SJSA1 (cell line): ENCODE data around the gene PPL. TPM values are rescaled to one million over a fixed set of nuclear protein-coding genes. Genes with fewer than 3 reads are reported as not detected.
"Not testable (repeated sequence)": the region's sequence is repeated elsewhere in the genome, so short reads cannot be mapped to it uniquely, and the experiment has no call there.

Experiments
- DNase-seq, 2 experiments: peaks; one replicate each; pipeline ENCODE4 v3.0.0-alpha.2; 2015 to 2020; ENCODE audit warnings: low spot score in 2 of 2, low read depth in 1 of 2
- H3K27ac ChIP-seq: fragments of 250-450 bp; sonication (Bioruptor Pico); 2 replicates; pipeline ENCODE4 v1.5.1; 2020; ENCODE audit warnings: mild to moderate bottlenecking, moderate library complexity
- H3K27me3 ChIP-seq: fragments of 250-450 bp; sonication (Bioruptor Pico); replicated peaks from 2 replicates; pipeline ENCODE4 v1.5.1; 2020; ENCODE audit warnings: mild to moderate bottlenecking, moderate library complexity
- H3K36me3 ChIP-seq: fragments of 250-450 bp; sonication (Bioruptor Pico); 2 replicates; pipeline ENCODE4 v1.5.1; 2020; ENCODE audit warnings: mild to moderate bottlenecking
- H3K4me1 ChIP-seq: fragments of 250-450 bp; sonication (Bioruptor Pico); replicated peaks from 2 replicates; pipeline ENCODE4 v1.6.1; 2021; ENCODE audit warnings: mild to moderate bottlenecking
- H3K4me3 ChIP-seq: fragments of 250-450 bp; sonication (Bioruptor Pico); 2 replicates; pipeline ENCODE4 v1.5.1; 2020; ENCODE audit warnings: mild to moderate bottlenecking
- H3K9me3 ChIP-seq: fragments of 250-450 bp; sonication (Bioruptor Pico); replicated peaks from 2 replicates; pipeline ENCODE4 v1.5.1; 2020; ENCODE audit warnings: mild to moderate bottlenecking
- total RNA-seq: library from RNA; depleted of rRNA; stranded (reverse); fragments of >200 nt; shearing (Covaris generic); gene quantifications from 2 replicates; pipeline ENCODE4 v1.2.3, GENCODE V29; 2014

The PPL gene
- total RNA-seq, 1 experiment from 2014 or later: 0.11 TPM

DNA sequence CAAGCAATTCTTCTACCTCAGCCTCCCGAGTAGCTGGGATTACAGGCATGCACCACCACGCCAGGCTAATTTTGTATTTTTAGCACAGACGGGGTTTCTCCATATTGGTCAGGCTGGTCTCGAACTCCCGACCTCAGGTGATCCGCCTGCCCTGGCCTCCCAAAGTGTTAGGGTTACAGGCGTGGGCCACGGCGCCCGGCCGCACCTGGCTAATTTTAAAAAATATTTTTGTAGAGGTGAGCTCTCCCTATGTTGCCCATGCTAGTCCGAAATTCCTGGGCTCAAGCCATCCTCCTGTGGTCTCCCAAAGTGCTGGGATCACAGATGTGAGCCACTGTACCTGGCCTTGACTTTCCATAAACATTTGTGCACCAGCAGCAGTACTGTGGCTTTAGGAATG lies 31.3 kb upstream of the PPL start:
- H3K4me1 ChIP-seq, H3K27ac ChIP-seq, H3K9me3 ChIP-seq, H3K27me3 ChIP-seq, H3K4me3 ChIP-seq, H3K36me3 ChIP-seq, DNase-seq: not testable (repeated sequence)

DNA sequence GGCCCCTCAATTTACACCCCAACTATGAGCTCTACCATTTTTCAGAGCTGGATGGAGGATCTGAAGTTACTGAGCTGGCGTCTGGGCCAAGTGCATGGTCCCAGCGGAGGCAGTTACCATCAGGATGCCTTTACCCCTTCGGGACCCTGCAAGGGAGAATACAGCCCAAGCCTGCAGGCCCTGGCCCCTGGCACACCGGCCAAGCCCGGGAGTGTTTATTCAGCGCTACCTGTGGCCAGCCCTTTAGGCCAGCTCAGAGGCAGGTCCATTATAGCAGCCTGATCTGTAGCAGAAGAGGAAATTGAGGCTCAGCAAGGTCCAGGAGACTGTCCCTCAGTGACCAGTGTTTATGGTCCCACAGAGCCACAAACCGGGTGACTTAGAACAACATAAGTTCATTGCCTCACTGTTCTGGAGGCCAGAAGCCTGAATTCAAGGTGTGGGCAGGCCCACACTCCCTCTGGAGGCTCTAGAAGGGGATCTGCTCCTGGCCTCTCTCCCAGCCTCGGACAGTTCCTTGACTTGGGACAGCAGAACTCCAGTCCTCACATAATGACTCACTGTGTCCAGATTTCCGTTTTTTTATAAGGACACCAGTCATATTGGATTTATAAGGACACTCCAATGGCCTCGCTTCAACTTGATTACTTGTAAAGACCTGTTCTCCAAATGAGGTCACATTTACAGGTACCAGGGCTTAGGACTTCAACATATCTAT lies 29.9 kb upstream of the PPL start:
- DNase-seq: no peak
- no peaks in the 10 kb centered on the region for H3K4me1 ChIP-seq
- no peak overlapping the region for H3K27ac ChIP-seq
- H3K9me3 ChIP-seq: no peaks in the 10 kb centered on the region
- no peaks in the 10 kb centered on the region for H3K36me3 ChIP-seq
- H3K4me3 ChIP-seq: no peak overlapping the region
- peaks cover 6% of the 10 kb centered on the region; the same call in 1 of the 2 replicates for H3K27me3 ChIP-seq

DNA sequence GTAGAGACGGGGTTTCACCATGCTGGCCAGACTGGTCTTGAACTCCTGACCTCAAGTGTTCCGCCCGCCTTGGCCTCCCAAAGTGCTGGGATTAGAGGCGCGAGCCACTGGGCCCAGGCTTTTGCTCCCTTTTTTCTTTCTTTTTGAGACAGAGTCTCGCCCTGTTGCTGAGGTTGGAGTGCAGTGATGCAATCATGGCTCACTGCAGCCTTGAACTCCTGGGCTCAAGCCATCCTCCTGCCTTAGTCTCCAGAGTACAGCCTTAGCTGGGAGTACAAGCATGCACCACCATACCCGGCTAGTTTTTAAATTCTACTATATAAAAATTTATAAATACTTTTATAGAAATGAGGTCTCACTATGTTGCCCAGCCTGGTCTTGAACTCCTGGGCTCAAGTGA lies 26.6 kb upstream of the PPL start:
- not testable (repeated sequence) for H3K36me3 ChIP-seq, H3K27me3 ChIP-seq, H3K4me3 ChIP-seq, DNase-seq, H3K27ac ChIP-seq, H3K9me3 ChIP-seq, H3K4me1 ChIP-seq

DNA sequence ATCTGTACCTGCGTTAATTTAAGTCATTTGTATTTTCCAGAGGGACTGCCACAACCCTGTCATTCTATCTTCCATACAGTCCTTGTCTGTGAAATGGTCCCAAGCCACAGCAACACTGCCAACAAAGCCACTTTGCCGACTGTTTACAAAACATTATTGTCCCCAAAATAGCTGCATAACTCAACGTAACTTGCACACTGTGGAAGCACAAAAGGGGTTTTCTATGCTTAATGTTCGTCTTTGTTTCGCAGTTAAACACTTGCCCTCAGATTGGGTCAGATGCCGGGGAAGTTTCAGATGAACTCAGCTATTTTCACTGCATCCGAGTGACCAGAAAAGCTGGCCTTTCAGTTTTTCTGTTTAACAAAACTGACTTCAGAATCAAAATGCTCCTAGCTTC lies 25.8 kb upstream of the PPL start:
- Histone ChIP-seq H3K36me3 (no peaks in the 10 kb centered on the region), H3K4me1 (peaks cover 10% of the 10 kb centered on the region), H3K27me3 (peaks cover 9% of the 10 kb centered on the region), H3K9me3 (no peaks in the 10 kb centered on the region), H3K27ac (no peak overlapping the region), H3K4me3 (no peak overlapping the region)
- no peak for DNase-seq

DNA sequence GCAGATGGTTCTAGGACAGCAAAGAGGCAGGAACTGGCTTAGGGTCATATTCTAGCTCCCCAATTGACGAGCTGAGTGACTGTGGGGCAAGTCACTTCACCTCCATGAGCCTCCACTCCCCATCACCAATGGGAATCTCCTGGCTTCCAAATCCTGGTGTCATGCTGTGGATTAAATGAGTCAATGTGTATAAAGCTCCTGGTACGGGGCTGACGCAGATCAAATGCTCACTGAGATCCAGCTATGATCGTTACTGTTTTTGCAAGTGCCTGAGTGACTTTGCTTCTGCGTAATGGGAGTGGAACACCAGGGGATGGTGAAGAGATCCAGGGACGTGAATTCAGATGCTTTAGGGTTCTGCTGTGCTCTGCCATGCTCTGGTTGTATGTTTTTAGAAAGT lies 23.6 kb upstream of the PPL start:
- H3K4me1 ChIP-seq: peaks cover 18% of the 10 kb centered on the region
- H3K9me3 ChIP-seq: no peaks in the 10 kb centered on the region
- H3K27me3 ChIP-seq: peaks cover 13% of the 10 kb centered on the region
- no peak overlapping the region for H3K27ac ChIP-seq
- no peak for DNase-seq
- H3K36me3 ChIP-seq: no peaks in the 10 kb centered on the region
- H3K4me3 ChIP-seq: no peak overlapping the region

DNA sequence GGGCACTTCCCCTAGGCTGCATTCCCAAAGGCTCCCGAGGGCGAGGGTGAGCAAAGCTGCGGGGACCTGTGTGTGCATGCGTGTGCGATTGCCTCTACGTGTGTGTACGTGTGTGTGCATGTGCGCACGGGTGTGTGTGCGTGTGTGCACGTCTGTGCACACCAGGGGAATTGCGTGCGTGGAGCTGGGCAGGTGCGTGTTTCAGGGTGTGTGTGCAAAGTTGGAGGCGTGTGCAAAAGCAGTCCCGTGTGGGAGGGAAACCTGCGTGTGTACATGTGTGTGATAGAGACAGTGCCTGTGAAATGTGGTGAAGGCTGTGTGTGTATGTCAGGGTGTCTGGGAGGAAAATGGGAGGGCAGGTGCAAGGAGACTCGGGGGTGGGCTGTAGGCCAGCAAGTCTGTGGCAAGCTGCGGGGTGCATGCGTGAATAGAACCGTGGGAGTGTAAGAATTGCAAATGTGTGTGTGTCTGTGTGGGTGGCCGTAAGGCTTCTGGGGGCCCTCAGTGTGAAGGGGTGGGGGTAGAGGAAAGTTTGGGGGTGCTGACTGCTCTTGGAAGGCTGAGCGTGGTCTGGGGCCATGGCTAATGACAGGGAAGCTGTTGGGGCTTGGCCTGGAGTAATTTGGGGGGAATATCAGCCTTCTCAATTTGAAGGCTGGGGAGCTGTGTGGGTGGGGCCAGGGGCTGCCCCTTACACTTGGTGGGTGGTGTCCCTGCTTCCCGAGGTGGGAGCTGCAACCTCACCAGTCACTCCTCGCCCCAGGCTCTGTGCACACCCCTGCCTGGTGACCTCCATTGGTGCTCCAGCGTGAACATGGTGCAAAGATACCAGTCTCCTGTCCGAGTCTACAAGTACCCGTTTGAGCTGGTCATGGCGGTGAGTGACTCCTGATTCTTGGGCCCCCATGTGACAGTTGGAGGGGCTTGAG lies 21.8 kb upstream of the PPL start:
- no peaks in the 10 kb centered on the region for H3K36me3 ChIP-seq
- H3K27ac ChIP-seq: no peak overlapping the region
- H3K4me3 ChIP-seq: peak overlapping the region; percentile 22
- peaks cover 18% of the 10 kb centered on the region for H3K4me1 ChIP-seq
- no peak for DNase-seq
- H3K9me3 ChIP-seq: no peaks in the 10 kb centered on the region
- peaks cover 13% of the 10 kb centered on the region for H3K27me3 ChIP-seq

DNA sequence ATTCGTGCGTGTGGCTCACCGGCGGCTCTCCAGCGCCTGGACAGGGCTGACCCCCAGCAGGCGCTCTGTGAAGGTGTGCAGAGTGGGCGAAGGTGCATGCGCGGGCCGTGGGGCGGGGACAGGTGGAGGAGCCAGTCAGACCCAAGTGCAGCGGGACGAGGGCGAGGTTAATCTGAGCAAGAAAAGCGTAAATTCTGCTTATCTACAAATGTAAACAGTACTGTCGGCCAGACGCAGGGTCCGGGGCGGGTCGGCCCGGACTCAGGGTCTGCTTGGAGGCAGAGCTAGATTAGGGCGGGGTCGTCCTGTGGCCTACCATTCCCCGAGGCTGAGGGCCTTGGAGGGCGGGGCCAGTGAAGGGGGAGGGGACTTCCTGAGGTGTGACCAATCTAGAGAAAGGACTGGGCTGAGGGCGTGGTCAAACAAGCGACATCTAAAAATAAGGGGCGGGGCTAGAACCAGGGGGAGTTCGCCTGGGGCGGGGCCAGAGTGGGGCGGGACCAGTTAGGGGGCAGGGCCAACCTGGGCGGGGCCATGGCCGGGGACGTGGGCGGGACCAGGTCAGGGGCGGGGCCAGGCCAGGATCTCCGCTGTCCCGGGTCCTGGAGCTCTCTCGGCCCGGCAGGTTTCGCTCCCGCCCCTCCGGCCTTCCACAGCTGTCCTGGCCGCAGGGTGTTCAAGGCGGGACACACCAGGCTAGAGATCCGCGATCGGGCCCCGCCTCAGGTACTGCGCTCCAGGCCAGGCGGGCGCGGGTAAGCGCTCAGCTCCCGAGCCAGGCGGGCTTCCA lies 21.0 kb upstream of the PPL start, which contains the start of gene SEC14L5:
SEC14L5 (plus strand) TSS at position 611 of the 790 bp plus-strand sequence. CDS start 994 bp downstream, outside the sequence.
- Histone ChIP-seq H3K9me3 (no peaks in the 10 kb centered on the region), H3K27ac (no peak within 1 kb of the TSS), H3K36me3 (no peaks in the 10 kb centered on the region), H3K4me1 (peaks cover 18% of the 10 kb centered on the region), H3K27me3 (peaks cover 11% of the 10 kb centered on the region), H3K4me3 (peak within 1 kb of the TSS; percentile 42)
- DNase-seq: peak; percentile 81 to 98

DNA sequence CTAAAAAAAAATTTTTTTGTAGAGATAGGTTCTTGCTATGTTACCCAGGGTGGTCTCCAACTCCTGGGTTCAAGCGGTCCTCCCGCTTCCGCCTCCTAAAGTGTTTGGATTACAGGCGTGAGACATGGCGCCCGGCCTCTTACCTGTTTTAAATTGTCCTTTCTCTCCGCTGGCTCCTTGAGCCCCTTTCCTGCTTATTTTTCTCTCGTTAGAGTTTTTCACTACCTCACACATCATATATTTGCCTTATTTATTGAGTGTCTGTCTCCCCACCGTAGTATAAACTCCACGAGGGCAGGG lies 20.4 kb upstream of the PPL start:
- no peak overlapping the region for H3K27ac ChIP-seq
- peaks cover 18% of the 10 kb centered on the region for H3K4me1 ChIP-seq
- no peaks in the 10 kb centered on the region for H3K9me3 ChIP-seq
- peaks cover 11% of the 10 kb centered on the region for H3K27me3 ChIP-seq
- H3K36me3 ChIP-seq: no peaks in the 10 kb centered on the region
- peak overlapping the region; percentile 42 for H3K4me3 ChIP-seq
- peak in 1 of 2 experiments; percentile 15 for DNase-seq

DNA sequence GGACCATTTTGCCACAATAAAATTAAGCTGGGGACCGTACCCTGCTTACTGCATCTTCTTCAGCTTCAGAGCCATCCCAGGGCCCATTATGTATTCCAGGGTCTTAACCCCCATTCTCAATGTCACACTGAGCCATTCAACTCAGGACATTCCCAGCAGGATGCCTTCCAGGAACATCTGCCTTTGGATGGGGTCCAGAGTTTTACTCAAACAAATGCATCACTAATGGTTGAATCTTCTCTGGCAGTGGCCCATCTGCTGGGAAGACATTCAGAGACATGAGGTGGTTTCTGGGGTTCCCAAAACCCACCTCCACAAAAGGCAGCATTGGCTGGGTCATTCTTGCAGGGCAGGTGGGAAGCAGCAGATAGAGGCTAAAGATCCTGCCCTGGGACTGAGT lies 17.8 kb upstream of the PPL start:
- H3K27ac ChIP-seq: no peak overlapping the region

DNA sequence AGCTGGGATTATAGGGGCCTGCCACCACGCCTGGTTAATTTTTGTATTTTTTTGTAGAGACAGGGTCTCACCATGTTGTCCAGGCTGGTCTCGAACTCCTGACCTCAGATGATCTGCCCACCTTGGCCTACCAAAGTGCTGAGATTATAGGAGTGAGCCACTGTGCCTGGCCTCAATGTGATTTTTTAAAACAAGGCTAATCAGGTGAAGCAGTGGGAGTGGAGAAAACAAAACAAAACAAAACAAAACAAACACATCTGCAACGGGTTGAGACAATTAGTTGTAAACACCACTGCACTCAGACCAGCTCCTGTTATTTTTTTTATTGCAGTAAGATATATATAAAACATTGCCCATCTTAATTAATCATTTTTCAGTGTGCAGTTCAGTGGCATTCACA lies 14.6 kb upstream of the PPL start:
- not testable (repeated sequence) for H3K27ac ChIP-seq, DNase-seq, H3K36me3 ChIP-seq, H3K9me3 ChIP-seq, H3K4me3 ChIP-seq, H3K4me1 ChIP-seq, H3K27me3 ChIP-seq

More for the DNA sequence above, 17.8 kb upstream of the PPL start:
- Histone ChIP-seq H3K4me3 (no peak overlapping the region), H3K4me1 (peaks cover 15% of the 10 kb centered on the region), H3K9me3 (no peaks in the 10 kb centered on the region), H3K36me3 (no peaks in the 10 kb centered on the region), H3K27me3 (peaks cover 7% of the 10 kb centered on the region)
- no peak for DNase-seq

DNA sequence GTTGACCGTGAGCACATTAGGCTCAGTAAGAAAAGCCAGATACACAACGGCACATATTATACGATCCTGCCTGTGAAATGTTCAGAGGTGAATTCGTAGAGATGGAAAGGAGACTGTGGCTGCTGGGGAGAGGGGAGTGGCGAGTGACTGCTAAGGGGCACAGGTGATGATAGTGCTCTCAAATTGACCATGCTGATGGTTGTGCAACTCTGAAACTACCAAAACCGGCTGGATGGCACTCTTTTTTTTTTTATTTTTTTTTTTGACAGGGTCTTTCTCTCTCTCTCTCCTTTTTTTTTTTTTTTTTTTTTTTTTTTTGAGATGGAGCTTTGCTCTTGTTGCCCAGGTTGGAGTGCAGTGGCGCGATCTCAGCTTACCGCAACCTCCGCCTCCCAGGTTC lies 13.0 kb upstream of the PPL start:
- Histone ChIP-seq H3K9me3 (no peaks in the 10 kb centered on the region), H3K4me1 (peaks cover 13% of the 10 kb centered on the region), H3K4me3 (no peak overlapping the region), H3K36me3 (no peaks in the 10 kb centered on the region), H3K27me3 (no peaks in the 10 kb centered on the region), H3K27ac (no peak overlapping the region)
- no peak for DNase-seq

DNA sequence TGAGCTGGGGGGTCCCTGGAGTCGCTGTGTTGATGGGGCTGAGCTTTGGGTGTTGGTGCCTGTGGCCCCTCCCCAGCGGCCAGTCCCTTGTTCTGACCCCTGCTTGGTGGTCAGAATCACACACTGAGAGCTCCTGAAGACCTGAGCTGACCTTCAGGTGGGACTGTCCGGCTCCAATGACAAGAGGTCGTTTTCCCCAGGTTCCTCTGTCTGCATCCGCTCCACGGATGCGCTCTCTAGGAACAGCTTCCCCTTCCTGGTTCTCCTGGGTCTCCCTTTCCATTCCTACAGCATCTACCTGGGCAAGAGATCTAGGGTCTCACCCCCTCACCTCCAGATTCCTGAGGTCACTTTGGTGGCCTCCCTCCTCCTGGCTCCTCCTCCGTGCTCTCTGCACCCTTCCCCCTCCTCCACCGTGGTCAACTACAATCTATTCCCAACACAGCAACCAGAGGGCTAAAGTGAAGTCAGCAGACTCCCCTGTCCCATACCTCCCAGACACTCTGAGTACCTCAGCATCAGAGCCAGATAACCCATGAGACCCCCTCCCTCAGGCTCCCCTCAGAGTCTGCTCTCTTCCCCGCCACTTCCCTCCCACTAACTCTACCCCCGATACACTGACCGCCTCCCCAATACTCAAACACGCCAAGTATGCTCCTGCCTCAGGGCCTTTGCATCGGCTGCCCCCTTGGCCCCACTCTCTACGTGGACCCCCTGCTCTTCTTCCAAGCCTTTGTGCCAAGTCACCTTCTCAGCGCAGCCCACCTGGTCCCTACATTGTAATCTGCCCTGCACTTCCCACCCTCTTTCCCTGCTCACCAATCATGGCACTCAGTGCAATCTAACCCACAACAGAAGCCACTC lies 12.2 kb upstream of the PPL start:
- Histone ChIP-seq H3K27ac (no peak overlapping the region), H3K4me3 (no peak overlapping the region), H3K9me3 (no peaks in the 10 kb centered on the region), H3K27me3 (no peaks in the 10 kb centered on the region), H3K36me3 (no peaks in the 10 kb centered on the region), H3K4me1 (peaks cover 20% of the 10 kb centered on the region)
- no peak for DNase-seq
